SK-N-SH (cell line): ENCODE data around the gene ENTPD6. TPM values are rescaled to one million over a fixed set of nuclear protein-coding genes. Genes with fewer than 3 reads are reported as not detected.

ENCODE experiments used
- CTCF ChIA-PET: fragments of 300-600, 350-600 bp; formaldehyde crosslinking; extraction: SDS; loops from one replicate; lab custom pipeline; 2021; lab: Yijun Ruan, JAX
- POLR2A ChIA-PET: fragments of 350-600 bp; sonication (Branson Sonifier 250); formaldehyde crosslinking; extraction: SDS; loops from one replicate; lab custom pipeline; 2020; ENCODE audit warnings: antibody characterized with exemption, inconsistent platforms; lab: Yijun Ruan, JAX
- DNase-seq: peaks from one replicate; pipeline ENCODE4 v3.0.0; 2012
- H2AFZ ChIP-seq: fragments of 200-600 bp; sonication (generic); 2 replicates; pipeline ENCODE4 v1.8.1; 2016; ENCODE audit warnings: antibody characterized with exemption, mild to moderate bottlenecking, low read depth
- H3F3A ChIP-seq: fragments of 200-600 bp; sonication (generic); replicated peaks from 2 replicates; pipeline ENCODE3; 2016; ENCODE audit warnings: antibody characterized with exemption, mild to moderate bottlenecking; ENCODE audit not compliant: insufficient read depth
- H3K27ac ChIP-seq, 2 experiments: fragments of 200-500 bp in 1 of 2; fragments of 200-600 bp in 1 of 2; sonication (Bioruptor generic) in 1 of 2; sonication (generic), shearing (Covaris generic) in 1 of 2; 2 replicates each; pipeline versions ENCODE4 v1.5.1 to v1.6.1; 2014 to 2016; ENCODE audit warnings: low read depth in 2 of 2, inconsistent platforms in 1 of 2, low read length in 1 of 2, mild to moderate bottlenecking in 1 of 2, mixed read lengths in 1 of 2
- H3K27me3 ChIP-seq: fragments of 200-600 bp; sonication (generic), shearing (Covaris generic); 2 replicates; pipeline ENCODE4 v1.6.1; 2016; ENCODE audit warnings: mixed run types; ENCODE audit not compliant: insufficient read depth
- H3K36me3 ChIP-seq, 2 experiments: fragments of 200-500 bp in 1 of 2; fragments of 200-600 bp in 1 of 2; sonication (Bioruptor generic) in 1 of 2; sonication (generic) in 1 of 2; replicated peaks in 1 of 2; 2 replicates each; pipeline versions ENCODE3 to v1.5.1; 2014 to 2016; ENCODE audit warnings: low read length in 1 of 2, mild to moderate bottlenecking in 1 of 2; ENCODE audit not compliant: insufficient read depth in 2 of 2, control insufficient read depth in 1 of 2
- H3K4me1 ChIP-seq, 2 experiments: fragments of 200-500 bp in 1 of 2; fragments of 200-600 bp in 1 of 2; sonication (Bioruptor generic) in 1 of 2; sonication (generic), shearing (Covaris generic) in 1 of 2; 2 replicates each; pipeline versions ENCODE4 v1.5.1 to v1.6.1; 2014 to 2016; ENCODE audit warnings: low read depth in 1 of 2, low read length in 1 of 2, mixed run types in 1 of 2; ENCODE audit not compliant: insufficient read depth in 2 of 2, control insufficient read depth in 1 of 2
- H3K4me2 ChIP-seq: fragments of 200-600 bp; sonication (generic), shearing (Covaris generic); 2 replicates; pipeline ENCODE4 v1.6.1; 2017; ENCODE audit warnings: mixed run types
- H3K4me3 ChIP-seq, 2 experiments: fragments of 200-500 bp in 1 of 2; fragments of 200-600 bp in 1 of 2; sonication (Bioruptor generic) in 1 of 2; sonication (generic), shearing (Covaris generic) in 1 of 2; 2 replicates each; pipeline versions ENCODE4 v1.5.1 to v1.8.1; 2014 to 2016; ENCODE audit warnings: low read depth in 2 of 2, inconsistent platforms in 1 of 2, low read length in 1 of 2, mild to moderate bottlenecking in 1 of 2, mixed read lengths in 1 of 2, moderate library complexity in 1 of 2
- H3K79me2 ChIP-seq: fragments of 200-600 bp; sonication (generic); 2 replicates; pipeline ENCODE4 v1.8.1; 2017; ENCODE audit warnings: mild to moderate bottlenecking; ENCODE audit not compliant: insufficient read depth
- H3K9ac ChIP-seq: fragments of 200-600 bp; sonication (generic); 2 replicates; pipeline ENCODE4 v1.6.1; 2017; ENCODE audit warnings: mixed run types
- H3K9me2 ChIP-seq: fragments of 200-600 bp; sonication (generic); 2 replicates; pipeline ENCODE4 v1.6.1; 2017; ENCODE audit warnings: mixed run types
- H3K9me3 ChIP-seq: fragments of 200-600 bp; sonication (generic); 2 replicates; pipeline ENCODE4 v1.6.1; 2017; ENCODE audit warnings: mixed run types, mild to moderate bottlenecking, moderate library complexity
- H4K20me1 ChIP-seq: fragments of 200-600 bp; sonication (generic); 2 replicates; pipeline ENCODE4 v1.6.1; 2017; ENCODE audit warnings: mild to moderate bottlenecking, mixed run types; ENCODE audit not compliant: insufficient read depth
- CHD2 ChIP-seq: fragments of 150-350 bp; IDR thresholded peaks from 2 replicates; pipeline ENCODE4 v1.6.1; 2018; ENCODE audit warnings: low read length; ENCODE audit not compliant: partially characterized antibody
- ELF1 ChIP-seq: IDR thresholded peaks from 2 replicates; pipeline ENCODE4 v1.4.0; 2012
- FOXM1 ChIP-seq: IDR thresholded peaks from 2 replicates; pipeline ENCODE4 v1.4.0; 2012; ENCODE audit warnings: low read depth, mild to moderate bottlenecking
- GABPA ChIP-seq: IDR thresholded peaks from 2 replicates; pipeline ENCODE4 v1.4.0; 2012; ENCODE audit warnings: low read depth, mild to moderate bottlenecking
- GATA2 ChIP-seq: sonication (generic); formaldehyde crosslinking; IDR thresholded peaks from 2 replicates; pipeline ENCODE4 v1.5.0; 2020; ENCODE audit warnings: mild to moderate bottlenecking, missing genetic modification reagents
- MAX ChIP-seq: IDR thresholded peaks from 2 replicates; pipeline ENCODE4 v1.4.0; 2012; ENCODE audit warnings: low read depth
- MEF2A ChIP-seq: IDR thresholded peaks from 2 replicates; pipeline ENCODE4 v1.4.0; 2012; ENCODE audit warnings: low read depth, borderline replicate concordance
- MXI1 ChIP-seq: IDR thresholded peaks from 2 replicates; pipeline ENCODE4 v1.6.1; 2012; ENCODE audit warnings: mild to moderate bottlenecking, low read depth, low read length, improper control_type of control experiment
- NFIC ChIP-seq: IDR thresholded peaks from 2 replicates; pipeline ENCODE4 v1.4.0; 2012; ENCODE audit warnings: borderline replicate concordance
- NRF1 ChIP-seq: IDR thresholded peaks from 2 replicates; pipeline ENCODE4 v1.6.1; 2012; ENCODE audit warnings: low read depth, mild to moderate bottlenecking, low read length
- POLR2AphosphoS5 ChIP-seq: IDR thresholded peaks from 2 replicates; pipeline ENCODE4 v1.6.1; 2012; ENCODE audit warnings: low read depth, low read length
- RCOR1 ChIP-seq: fragments of 150-350 bp; IDR thresholded peaks from 2 replicates; pipeline ENCODE4 v1.6.1; 2017; ENCODE audit warnings: antibody characterized with exemption, low read length
- TCF12 ChIP-seq: IDR thresholded peaks from 2 replicates; pipeline ENCODE4 v1.4.0; 2012
- USF1 ChIP-seq: IDR thresholded peaks from 2 replicates; pipeline ENCODE4 v1.4.0; 2012; ENCODE audit warnings: low read depth, borderline replicate concordance
- YY1 ChIP-seq: IDR thresholded peaks from 2 replicates; pipeline ENCODE4 v1.4.0; 2012; ENCODE audit warnings: low read depth, mild to moderate bottlenecking
- whole genome bisulfite sequencing: methylation state at CpG from one replicate; pipeline ENCODE4 v1.1.6; 2017; ENCODE audit warnings: low lambda C conversion rate; 5-methylcytosine and 5-hydroxymethylcytosine counted together
- polyA plus RNA-seq, 3 experiments: library from polyadenylated mRNA; depleted of rRNA; stranded (reverse); fragments of >200 nt; gene quantifications; 2 replicates each; pipeline ENCODE4 v1.2.3, GENCODE V29; 2012
- TF ChIP-seq, protein P1 (sequence below): fragments of 200-600 bp; sonication (generic); IDR thresholded peaks from 2 replicates; pipeline ENCODE4 v1.6.1; 2017; ENCODE audit warnings: antibody characterized with exemption, mild to moderate bottlenecking, moderate library complexity
- TF ChIP-seq, protein P2 (sequence below): fragments of 150-350 bp; IDR thresholded peaks from 2 replicates; pipeline ENCODE4 v1.6.1; 2017; ENCODE audit warnings: antibody characterized with exemption, low read length, low read depth, borderline replicate concordance
- TF ChIP-seq, protein P3 (sequence below): IDR thresholded peaks from 2 replicates; pipeline ENCODE4 v1.4.0; 2012; ENCODE audit warnings: low read depth, borderline replicate concordance
- TF ChIP-seq, protein P4 (sequence below): IDR thresholded peaks from 2 replicates; pipeline ENCODE4; 2012

Gene ENTPD6
- polyA plus RNA-seq, 1 of the 3 experiments (the other 2 are of a cell fraction) = 76.1 TPM

DNA sequence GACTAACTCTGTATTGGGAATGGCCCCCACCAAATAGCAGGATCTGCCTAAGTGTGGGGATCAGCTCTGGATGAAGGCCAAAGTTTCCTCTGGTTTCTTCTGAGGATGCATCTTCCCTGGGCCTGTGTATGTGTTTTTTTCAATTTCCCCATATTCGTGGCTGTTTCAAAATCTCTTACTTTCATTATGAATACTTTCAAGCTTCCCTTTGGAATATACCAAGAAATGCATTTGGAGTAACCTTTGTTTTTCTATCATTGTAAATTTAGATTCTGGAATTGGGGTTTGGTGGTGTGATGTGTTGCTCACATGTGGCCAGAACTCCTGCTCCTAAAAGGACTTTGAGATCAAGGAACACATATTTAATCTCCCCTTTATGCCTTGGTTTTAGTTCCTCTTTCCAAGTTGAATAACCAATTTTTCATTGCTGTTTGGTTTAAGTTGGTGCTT is 8.4 kb downstream of the ENTPD6 start:
- POLR2A ChIA-PET = interaction anchor here (1.0 kb wide), 1 partner anchor 11 kb away, joined by 3 read pairs; no protein-coding TSS in a partner anchor
- no peaks in the 10 kb centered on the region for H3K9me2 ChIP-seq
- no peaks in the 10 kb centered on the region for H3K27me3 ChIP-seq
- no peak for DNase-seq
- H3K79me2 ChIP-seq = peaks cover 74% of the 10 kb centered on the region
- no peak overlapping the region for H3K27ac ChIP-seq
- H2AFZ ChIP-seq = no peak overlapping the region
- H3K4me3 ChIP-seq = no peak overlapping the region
- H3K9me3 ChIP-seq = no peaks in the 10 kb centered on the region
- peaks cover 0 to 8% of the 10 kb centered on the region in 2 experiments for H3K36me3 ChIP-seq
- peaks cover 0 to 4% of the 10 kb centered on the region in 2 experiments; a peak in 3 of 4 replicates for H3K4me1 ChIP-seq
- CTCF ChIA-PET = interaction anchor here (1.2 to 1.6 kb wide), 2 partner anchors 7 to 92 kb away, joined by 3 to 4 read pairs; no protein-coding TSS in a partner anchor
- WGBS = 78% methylated on average over 1 of the region's 1 CpG
- no peak overlapping the region for H3K9ac ChIP-seq
- no peak overlapping the region for H3K4me2 ChIP-seq
- TF ChIP-seq, protein P1, sequence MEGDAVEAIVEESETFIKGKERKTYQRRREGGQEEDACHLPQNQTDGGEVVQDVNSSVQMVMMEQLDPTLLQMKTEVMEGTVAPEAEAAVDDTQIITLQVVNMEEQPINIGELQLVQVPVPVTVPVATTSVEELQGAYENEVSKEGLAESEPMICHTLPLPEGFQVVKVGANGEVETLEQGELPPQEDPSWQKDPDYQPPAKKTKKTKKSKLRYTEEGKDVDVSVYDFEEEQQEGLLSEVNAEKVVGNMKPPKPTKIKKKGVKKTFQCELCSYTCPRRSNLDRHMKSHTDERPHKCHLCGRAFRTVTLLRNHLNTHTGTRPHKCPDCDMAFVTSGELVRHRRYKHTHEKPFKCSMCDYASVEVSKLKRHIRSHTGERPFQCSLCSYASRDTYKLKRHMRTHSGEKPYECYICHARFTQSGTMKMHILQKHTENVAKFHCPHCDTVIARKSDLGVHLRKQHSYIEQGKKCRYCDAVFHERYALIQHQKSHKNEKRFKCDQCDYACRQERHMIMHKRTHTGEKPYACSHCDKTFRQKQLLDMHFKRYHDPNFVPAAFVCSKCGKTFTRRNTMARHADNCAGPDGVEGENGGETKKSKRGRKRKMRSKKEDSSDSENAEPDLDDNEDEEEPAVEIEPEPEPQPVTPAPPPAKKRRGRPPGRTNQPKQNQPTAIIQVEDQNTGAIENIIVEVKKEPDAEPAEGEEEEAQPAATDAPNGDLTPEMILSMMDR = no peak
- TF ChIP-seq NFIC = no peak
- no peak for TF ChIP-seq NRF1
- TF ChIP-seq MAX = no peak
- TF ChIP-seq, all 33 proteins: peak for 0
- H3F3A ChIP-seq = peaks cover 7% of the 10 kb centered on the region
- H4K20me1 ChIP-seq = peaks cover 3% of the 10 kb centered on the region; the same call in 1 of the 2 replicates

- Histone ChIP-seq H3K27me3 (no peaks in the 10 kb centered on the region), H3K27ac (no peak overlapping the region), H3K4me1 (no peaks in the 10 kb centered on the region; a peak in 2 of 4 replicates), H3K4me3 (no peak overlapping the region), H3K4me2 (no peak overlapping the region), H2AFZ (no peak overlapping the region), H3K9me2 (no peaks in the 10 kb centered on the region), H3F3A (peaks cover 7% of the 10 kb centered on the region), H3K36me3 (peaks cover 0 to 10% of the 10 kb centered on the region in 2 experiments), H4K20me1 (no peaks in the 10 kb centered on the region), H3K79me2 (peaks cover 66% of the 10 kb centered on the region), H3K9ac (no peak overlapping the region), H3K9me3 (no peaks in the 10 kb centered on the region)
- CTCF ChIA-PET = interaction anchor here (0.8 to 1.6 kb wide), 2 partner anchors 8 to 16 kb away, joined by 4 read pairs; no protein-coding TSS in a partner anchor
- POLR2A ChIA-PET = interaction anchor here (1.0 kb wide), 1 partner anchor 10 kb away, joined by 3 read pairs; no protein-coding TSS in a partner anchor
- 97% methylated on average over 8 of the region's 9 CpGs for WGBS
- DNase-seq = no peak
- TF ChIP-seq MXI1 = no peak
- TF ChIP-seq POLR2AphosphoS5 = no peak
- no peak for TF ChIP-seq CHD2
- no peak for TF ChIP-seq RCOR1
- TF ChIP-seq ELF1 = no peak
- TF ChIP-seq TCF12 = no peak
- TF ChIP-seq, protein P2, sequence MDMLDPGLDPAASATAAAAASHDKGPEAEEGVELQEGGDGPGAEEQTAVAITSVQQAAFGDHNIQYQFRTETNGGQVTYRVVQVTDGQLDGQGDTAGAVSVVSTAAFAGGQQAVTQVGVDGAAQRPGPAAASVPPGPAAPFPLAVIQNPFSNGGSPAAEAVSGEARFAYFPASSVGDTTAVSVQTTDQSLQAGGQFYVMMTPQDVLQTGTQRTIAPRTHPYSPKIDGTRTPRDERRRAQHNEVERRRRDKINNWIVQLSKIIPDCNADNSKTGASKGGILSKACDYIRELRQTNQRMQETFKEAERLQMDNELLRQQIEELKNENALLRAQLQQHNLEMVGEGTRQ = no peak
- TF ChIP-seq GABPA = no peak
- TF ChIP-seq GATA2 (CRISPR knock-in tag) = no peak
- no peak for TF ChIP-seq USF1
- no peak for TF ChIP-seq MEF2A
- TF ChIP-seq YY1 = no peak
- no peak for TF ChIP-seq FOXM1
- TF ChIP-seq, protein P3, sequence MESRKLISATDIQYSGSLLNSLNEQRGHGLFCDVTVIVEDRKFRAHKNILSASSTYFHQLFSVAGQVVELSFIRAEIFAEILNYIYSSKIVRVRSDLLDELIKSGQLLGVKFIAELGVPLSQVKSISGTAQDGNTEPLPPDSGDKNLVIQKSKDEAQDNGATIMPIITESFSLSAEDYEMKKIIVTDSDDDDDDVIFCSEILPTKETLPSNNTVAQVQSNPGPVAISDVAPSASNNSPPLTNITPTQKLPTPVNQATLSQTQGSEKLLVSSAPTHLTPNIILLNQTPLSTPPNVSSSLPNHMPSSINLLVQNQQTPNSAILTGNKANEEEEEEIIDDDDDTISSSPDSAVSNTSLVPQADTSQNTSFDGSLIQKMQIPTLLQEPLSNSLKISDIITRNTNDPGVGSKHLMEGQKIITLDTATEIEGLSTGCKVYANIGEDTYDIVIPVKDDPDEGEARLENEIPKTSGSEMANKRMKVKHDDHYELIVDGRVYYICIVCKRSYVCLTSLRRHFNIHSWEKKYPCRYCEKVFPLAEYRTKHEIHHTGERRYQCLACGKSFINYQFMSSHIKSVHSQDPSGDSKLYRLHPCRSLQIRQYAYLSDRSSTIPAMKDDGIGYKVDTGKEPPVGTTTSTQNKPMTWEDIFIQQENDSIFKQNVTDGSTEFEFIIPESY = no peak
- TF ChIP-seq NFIC = no peak
- TF ChIP-seq, protein P4, sequence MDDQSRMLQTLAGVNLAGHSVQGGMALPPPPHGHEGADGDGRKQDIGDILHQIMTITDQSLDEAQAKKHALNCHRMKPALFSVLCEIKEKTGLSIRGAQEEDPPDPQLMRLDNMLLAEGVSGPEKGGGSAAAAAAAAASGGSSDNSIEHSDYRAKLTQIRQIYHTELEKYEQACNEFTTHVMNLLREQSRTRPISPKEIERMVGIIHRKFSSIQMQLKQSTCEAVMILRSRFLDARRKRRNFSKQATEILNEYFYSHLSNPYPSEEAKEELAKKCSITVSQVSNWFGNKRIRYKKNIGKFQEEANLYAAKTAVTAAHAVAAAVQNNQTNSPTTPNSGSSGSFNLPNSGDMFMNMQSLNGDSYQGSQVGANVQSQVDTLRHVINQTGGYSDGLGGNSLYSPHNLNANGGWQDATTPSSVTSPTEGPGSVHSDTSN = no peak
Observed at GRCh38 chr20:25204550-25205276, 9.2 kb downstream of the ENTPD6 start.
